ENCODE results near the gene ICAM2.
"Not testable (repeated sequence)": the region's sequence is repeated elsewhere in the genome, so short reads cannot be mapped to it uniquely, and the experiment has no call there.

ICAM2 gene

DNA sequence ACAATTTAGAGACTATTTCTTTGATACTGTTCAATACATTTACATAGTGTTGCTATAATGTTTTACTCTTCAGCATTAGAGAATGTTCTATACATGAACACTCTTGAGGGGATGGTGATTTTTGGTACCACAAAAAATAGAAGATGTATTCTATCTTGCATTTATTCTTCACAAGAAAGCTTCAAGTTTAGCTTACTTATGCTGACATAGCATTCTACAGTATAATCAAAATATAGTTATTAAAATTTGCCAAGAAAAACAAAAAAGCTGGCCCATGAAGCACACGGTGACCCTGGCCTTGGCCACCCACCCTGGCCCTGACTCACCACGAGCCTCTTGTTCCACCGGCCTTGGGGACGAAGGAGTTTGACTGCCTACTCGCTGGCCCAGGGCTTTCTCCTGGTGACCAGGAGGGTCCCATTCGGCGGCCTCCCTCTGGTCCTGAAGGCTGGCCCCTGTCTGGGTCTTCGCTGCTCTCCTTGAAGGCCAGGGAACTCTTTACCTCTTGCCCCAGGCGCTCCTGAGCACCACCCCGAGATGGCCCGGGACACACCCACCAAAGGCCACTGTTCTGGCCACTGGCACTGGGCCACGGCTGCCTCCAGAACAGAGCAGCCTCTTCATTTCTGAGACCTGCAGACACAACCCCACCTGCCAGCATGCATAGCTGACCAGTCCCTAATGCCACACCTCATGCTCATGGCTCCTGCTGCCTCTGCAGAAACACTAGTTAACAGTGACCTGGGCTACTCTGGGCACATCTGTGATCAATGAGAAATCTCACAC, 22.5 kb upstream of the ICAM2 start:
- no peak for DNase-seq

DNA sequence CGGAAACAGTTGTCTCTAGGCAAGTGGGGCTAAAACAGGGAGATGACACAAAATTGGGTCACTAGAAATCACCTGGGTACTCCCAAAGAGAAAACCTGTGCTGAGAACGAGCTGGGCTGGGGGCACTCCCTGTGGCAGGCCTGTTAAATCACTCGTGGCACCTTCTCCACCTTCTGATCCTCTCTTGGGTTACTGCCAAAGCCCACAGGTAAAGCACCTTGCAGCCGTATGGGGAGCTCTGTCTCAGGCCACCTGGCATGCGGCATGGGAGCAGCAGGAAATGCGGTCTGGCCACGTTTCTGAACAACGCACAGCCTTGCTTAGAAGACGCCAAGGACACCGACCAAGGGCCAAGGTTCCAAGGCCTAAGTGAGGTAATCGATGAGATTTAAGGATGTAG, 21.5 kb upstream of the ICAM2 start:
- no peak for DNase-seq

DNA sequence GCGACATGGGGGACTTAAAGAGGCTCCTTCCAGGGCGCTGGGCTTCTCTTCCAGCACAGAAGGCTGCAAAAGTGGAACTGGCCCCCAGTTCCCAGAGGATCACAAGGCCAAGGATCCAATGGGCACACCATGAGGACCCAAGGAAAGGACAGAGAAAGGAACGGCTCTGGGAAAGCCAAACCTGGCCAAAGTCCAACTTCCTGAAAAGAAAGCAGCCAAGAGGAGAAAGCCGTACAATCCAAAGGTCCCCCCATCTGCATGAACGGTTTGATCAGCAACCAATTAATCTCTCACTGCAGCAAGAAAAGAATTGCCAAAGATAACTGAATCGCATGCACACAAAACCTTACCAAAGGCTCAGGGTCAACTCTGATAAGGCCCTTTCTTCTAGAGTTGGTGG, 19.8 kb upstream of the ICAM2 start:
- no peak for DNase-seq

DNA sequence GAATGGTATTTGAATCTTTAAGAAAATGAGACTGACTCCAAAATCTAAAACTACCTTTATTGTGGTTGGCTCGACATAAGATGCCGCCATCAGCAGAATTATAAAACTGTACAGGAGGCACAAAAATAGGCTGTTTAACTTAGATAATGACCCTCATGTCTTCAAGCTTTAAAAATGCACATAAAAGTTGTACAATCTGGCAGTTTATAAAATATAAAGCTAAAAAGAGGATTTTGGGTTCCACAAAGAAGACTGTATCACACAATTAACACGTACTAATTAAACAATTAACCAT, 18.6 kb upstream of the ICAM2 start:
- DNase-seq = no peak

DNA sequence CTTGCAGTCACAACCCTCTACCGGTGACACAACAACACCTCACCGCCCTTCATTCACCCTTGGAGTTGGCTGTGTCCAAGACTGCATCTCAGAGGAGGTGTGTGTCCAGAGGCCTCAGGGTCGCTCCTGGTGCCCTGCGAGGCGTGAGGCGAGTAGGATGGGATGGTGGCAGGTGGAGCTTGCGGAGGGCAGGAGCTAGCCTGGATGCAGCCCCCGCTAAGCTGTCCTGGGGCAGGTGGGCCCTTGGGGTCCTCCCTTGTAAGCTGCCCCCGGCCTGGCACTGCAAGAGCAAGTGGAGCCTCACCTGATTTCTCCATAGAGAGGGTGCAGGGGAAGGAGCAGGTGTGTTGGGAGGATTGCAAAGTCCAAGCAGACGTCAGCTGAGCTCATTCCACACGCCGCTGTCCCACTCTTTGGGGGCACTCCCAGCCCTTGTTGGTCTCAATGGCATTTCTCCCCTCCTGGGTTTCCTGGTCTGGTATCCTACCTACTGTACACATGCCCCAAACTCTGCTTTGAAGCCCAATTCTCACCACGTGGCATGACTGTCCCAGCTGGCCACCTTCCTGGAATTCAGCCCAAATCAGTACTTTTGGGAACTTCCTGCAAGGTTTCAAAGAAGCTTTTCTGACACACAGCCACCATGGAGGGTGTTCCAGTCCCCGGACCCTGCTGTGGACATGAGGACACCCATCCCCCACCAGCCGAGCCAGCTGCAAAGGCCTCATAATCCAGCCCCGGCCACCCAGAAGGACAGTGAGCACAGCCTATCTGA, 18.1 kb upstream of the ICAM2 start:
- no peak for DNase-seq

DNA sequence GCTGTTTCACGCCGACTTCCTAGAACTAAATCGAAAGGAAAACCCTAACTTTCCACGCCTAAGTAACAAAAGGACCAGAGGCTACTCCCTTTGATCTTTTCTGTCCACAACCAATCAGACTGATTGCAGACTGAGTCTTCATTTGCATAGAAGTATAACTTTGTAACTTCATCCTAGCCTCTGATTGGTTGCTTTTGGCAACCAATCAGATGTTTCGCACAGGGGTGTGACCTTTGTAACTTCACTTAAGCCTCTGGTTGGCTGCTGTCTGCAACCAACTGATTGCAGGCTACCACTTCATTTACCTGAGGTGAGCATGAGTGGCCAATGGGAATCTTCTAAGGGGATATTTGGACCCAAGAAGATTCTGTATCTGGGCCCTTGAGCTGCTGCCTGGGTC, 17.4 kb upstream of the ICAM2 start:
- DNase-seq = no peak

DNA sequence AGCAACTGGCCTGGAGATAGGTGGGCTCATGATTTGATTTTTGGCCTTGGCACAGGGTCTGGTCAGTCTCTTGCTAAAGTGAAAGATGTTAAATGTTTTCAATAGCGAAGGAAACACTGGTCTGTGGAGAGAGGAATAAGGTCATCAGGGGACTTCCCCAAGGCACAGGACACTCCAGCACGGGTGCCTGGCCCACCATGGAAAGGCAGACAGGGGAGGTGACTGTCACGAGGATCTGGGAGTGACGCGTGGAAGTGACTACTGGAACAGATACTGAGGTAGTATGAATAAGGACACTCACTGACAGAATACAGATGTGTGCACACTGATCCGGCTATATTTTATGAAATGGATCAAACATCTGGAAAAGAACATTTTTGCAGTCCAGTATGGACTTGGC, 16.7 kb upstream of the ICAM2 start:
- no peak for DNase-seq

DNA sequence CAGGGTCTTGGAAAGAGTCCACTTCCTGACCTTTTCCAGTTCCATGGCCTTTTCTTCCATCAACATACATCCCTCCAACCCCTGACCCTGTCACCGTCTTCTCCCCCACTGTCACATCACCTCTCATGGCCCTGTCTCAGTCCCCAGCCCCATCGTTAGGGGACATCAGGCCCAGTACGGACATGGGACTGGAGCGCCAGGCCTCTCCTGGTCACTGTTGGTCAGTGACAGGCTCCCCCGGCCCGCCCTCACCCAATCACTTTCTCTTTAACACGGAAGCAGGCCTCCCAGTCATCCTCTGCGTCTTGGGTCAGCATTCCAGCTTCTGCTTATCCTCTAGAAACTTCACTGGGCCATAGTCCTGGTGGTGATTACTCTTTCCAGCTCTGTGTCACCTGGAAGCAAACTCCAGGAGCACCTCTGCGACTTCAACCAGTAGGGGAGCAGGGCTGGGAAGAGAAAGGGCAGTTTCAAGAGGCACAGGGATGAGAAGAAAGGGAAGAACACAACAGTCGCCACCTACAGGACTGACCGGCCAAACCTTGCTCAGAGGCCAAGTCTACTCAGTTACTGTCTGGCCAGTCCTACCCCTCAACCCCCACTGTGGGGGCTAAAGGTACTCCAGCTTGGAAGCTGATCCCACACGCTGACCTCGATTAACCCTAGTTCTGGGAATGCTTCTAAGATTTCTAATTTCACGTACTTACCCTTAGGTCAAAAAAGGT, 15.9 kb upstream of the ICAM2 start:
- no peak for DNase-seq

DNA sequence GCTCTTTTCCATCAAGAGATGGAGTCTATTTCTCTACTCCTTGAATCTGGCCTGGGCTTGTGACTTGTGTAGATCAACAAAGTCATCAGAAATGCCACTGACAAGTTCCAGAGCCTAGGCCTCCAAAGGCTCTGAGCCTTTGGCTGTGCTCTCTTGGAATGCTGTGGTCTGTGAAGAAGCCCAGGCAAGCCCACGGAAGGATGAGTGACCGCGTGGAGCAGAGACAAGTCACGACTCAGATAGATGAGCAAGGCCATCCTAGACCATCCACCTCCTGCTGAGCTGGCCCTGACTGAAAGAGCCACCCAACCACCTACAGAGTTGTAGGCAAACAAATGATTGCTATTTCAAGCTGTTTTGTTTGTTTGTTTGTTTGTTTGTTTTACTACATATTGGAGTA, 11.6 kb upstream of the ICAM2 start:
- DNase-seq = no peak

DNA sequence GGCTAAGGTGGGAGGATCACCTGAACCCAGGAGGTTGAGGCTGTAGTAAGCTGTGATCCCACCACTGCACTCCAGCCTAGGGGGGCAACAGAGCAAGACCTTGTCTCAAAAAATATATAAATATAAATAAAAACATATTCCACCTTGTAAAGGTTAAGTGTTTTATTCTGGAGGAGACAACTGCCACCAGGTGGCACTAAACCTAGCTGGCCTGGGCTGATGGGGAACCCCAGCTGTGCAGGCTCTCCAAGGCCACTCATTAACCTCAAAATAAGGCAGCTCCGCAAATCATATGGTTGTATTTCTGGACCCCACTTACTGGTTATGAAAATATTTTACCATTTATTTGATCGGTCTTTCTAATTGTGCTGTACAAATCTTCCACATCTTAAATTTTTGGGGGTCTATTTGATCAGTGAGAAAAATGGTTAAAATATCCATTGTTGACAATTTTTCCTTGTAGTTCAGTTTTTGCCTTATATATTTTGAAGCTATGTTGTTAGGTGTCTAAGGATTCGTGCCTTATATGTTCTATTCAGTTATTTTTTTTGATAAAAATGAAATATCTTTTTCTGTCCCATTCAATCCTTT, 8.5 kb upstream of the ICAM2 start:
- peak; percentile 61 for DNase-seq

DNA sequence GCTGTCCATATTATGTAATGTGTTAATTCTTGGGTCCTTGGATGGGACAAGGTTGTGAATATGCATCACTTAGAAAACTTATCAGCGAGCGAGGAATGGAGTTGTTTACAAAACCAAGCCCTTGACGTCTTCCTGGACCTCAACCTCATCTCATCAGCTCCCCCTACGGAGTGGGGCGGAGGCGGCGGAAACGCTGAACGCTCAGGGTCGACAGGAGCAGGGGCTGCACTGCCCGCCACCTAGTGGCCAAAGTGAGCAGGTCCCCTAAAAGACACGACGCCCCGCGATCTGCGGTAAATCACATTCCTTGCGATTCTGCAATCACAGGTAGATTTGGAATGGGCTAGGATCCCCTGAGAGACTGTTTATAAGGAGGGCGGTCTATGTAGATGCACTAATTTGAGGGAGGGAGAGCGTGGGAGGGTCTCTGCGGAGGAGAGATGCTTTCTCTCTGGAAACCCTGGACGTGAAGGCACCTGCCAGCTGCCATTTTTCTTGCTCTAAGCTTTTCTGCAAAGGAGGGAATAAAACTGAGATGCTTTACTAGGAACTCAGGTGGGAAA, 5.4 kb upstream of the ICAM2 start:
- DNase-seq = peak; percentile 86

DNA sequence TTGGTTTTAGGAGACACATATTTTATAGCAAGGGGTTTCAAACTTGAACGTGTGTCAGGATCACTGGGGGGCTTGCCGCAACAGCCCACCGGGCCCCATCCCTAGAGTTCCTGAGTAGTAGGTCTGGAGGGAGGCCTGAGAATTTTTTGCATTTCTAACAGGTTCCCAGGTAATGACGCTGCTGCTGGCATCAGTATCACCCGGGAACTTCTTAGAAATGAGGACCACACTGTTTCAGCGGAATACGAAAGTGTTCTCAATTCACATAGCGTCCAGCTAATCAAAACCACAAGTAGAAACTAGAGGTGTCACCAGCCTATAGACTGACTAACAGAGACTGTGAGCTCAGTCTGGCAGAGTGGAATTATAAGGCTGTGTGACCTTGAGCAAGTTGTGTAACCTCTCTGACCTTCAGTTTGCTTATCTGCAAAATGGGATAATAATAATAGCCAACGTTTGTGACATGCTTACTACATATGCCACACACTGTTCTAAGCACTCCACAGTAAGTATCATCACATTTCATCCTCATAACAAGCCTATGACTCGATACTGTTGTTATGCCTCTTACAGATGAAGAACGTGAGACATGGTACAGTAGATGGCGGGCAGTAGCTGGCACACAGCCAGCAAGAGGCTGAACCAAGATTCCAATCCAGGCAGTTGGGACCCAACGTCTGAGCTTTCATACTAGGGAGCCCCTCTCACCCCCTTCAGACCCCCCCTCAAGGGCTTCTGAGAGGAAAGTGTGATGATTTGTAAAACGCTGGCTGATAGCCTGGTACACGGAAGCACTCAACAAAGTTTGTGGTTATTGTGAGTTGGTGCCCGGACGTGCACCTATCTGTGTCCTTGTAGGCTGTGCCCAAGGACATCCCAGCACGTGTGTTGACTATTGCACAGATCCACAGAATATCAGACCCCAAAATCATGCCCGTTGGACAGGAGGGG, 4.6 kb upstream of the ICAM2 start:
- no peak for DNase-seq

DNA sequence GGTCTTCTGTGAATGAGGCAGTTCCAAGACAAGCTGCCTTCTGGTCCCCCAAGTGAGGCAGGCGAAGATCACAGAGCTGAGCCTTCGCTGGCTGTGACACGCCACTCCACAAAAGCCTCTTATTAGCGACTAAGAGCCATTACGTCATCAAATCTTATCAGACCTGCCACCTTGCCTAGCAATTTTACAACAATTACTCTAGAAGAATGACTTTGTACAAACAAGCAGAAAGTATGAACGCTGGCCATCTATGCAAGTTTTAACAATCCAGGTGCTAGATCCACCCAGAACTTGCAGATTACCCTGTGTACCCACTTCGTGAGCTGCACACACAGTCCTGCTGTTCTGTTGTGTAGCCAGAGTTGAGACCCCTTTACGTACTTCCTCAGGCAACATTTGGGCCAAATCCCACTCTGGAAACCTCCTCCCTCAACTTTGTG, 3.8 kb upstream of the ICAM2 start:
- DNase-seq = no peak

DNA sequence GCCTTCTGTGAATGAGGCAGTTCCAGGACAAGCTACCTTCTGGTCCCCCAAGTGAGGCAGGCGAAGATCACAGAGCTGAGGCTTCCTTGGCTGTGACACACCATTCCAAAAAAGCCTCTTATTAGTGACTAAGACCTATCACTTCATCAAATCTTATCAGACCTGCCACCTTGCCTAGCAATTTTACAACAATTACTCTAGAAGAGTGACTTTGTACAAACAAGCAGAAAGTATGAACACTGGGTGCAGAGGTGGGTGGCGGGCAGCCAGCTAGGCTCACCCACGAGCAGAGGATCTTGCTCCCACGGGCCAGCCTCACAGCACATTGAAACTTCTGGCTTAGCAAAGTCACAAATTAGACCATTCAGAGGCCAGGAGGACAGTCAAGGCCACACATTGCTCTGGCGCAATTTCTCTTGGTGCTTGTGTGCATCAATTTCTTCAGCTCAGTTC, 2.2 kb upstream of the ICAM2 start:
- DNase-seq = no peak

DNA sequence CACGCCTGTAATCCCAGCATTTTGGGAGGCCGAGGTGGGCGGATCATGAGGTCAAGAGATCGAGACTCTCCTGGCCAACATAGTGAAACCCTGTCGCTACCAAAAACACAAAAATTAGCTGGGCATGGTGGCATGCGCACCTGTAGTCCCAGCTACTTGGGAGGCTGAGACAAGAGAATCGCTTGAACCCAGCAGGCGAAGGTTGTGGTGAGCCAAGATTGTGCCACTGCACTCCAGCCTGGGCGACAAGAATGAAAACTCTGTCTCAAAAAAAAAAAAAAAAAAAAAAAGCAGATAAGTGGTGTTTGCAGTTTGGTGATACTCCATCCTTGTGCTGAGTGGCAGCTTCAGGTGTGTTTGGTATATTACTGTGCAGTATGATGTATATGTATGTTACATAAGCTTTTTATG, 877 bp downstream of the ICAM2 start:
- not testable (repeated sequence) for DNase-seq

DNA sequence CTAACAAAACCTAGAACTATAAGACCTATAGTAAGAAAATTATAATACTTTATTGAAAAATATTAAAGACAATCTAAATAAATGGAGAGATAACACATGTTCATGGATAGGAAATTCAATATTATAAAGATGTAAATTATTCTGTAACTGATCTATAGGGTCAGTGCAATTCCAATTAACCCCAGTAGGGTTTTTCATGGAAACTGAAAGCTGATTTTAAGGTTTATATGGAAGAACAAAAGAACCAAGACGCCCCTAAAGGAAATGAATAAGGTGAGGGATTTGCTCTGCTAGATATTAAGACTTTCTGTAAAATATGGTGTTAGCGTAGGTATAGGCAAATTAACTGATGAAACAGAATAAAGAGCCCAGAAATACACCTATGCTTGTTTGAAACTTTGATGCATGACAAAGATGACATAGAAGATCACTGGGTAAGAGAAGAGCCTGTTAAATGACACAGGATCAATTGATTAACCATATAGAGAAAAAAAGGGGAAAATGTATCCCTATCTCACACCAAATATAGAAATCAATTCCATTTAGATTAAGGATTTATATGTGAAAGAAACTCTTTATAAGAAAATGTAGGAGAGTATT, 3.0 kb downstream of the ICAM2 start:
- DNase-seq = no peak

DNA sequence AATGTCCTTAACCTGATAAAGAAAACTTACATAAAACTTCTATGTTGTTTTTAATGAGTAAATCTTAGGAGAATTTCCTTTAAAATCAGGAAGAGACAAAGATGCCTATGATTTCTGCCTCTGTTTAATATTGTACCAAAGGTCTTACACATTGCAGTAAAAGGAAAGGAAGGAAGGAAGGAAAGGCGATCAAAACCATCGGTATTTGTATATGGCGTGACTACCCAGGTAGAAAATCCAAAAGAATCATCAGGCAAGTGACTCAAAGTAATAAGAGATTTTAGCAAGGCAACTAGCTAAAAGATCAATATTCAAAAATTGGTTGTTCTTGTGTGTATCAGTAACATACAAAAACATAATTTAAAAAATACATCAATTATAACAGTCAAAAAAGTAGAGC, 3.5 kb downstream of the ICAM2 start:
- DNase-seq = no peak

DNA sequence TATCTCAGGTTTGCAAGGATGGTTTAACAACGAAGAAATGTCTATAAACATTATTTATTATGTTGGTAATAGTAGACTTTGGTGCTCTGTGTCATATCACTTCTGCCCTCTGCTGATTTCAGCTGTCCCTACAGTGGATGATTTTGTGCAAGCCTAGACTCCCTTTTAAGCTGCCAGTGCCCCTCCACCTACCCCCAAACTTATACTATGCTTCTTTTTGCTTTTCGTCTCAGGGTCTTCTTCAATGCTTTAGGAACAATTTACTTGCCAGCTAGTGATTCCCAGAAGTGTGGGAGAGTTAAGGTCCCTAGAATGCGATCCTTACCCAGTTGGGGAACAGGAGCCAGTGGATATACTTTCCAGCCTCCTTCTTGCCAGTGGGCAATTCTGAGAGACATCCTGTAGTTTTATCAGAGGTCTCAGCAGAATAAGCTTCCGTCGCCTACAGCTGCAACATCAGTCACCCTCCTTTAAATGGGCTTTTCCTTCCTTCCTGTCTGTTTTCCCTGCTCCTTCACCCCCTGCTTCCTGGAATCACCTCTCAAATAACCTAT, 4.1 kb downstream of the ICAM2 start:
- DNase-seq = no peak

DNA sequence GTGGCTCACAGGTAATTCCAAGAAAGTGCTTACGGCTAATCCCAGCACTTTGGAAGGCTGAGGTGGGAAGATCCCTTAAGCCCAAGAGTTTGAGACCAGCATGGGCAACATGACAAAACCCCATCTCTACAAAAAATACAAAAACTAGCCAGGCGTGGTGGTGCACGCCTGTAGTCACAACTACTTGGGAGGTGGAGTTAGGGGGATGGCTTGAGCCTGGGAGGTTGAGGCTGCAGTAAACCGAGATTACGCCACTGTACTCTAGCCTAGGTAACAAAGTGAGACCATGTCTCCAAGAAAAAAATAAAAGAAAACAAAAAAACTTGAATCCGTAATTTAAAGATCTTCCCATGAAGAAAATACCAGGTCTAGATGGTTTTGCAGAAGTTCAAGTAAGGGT, 5.0 kb downstream of the ICAM2 start:
- no peak for DNase-seq

DNA sequence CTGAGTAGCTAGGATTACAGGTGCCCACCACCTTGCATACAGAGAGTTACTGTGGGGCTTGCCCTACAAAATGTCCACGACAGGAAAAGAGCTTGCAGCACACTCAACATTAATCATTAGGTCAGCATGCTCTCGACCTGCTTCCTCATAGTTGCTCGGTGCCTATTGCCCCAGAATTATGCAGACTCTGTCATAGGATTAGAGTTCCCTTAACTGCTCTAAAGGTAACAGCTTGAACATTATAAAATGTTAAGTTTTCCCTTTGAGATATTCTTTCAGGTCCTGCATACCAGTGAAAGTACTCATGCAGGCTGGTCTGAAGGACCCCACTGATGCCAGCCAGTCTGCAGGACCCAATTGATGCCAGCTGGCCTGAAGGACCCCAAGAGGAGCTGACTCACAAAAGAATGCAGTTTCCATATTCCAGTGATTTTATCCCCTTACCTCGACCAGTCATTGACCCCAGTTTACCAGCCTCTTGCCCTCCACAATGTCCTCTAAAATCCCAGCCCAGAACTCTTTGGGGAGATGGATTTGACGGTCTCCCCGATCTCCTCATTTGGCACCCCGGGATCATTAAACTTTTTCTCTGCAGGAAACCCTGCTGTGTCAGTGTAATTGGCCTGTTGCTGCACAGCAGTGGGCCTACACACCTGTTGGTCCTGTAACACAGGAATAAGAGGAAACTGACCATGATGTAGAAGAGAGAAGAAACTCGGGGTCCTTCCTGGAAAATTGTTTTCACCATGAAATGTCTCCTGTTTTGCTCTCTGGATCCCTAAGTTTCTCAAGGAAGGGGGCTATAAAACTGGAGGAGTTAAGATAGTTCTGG, 10.6 kb downstream of the ICAM2 start:
- no peak for DNase-seq

Data from NCI-H774 (cell line).